Spleen (tissue), 7 donors: Measurements from ENCODE around the gene NAA16.

Source experiments
- CTCF ChIP-seq, 11 experiments: fragments of 200-600 bp in 7 of 11; fragments of 450-650 bp in 4 of 11; sonication (generic) in 4 of 11; IDR thresholded peaks in 8 of 11; conservative IDR thresholded peaks in 3 of 11; 1 replicate in 7 of 11; 2 replicates in 4 of 11; pipeline versions ENCODE4 v1.4.0 to v1.8.0; 2016 to 2021; ENCODE audit warnings: antibody characterized with exemption in 11 of 11, inconsistent platforms in 4 of 11, mild to moderate bottlenecking in 1 of 11
- POLR2A ChIP-seq, 3 donors: fragments of 450-650 bp; IDR thresholded peaks; one replicate each; pipeline ENCODE4 v1.5.1; 2017; ENCODE audit warnings: antibody characterized with exemption in 3 of 3, mild to moderate bottlenecking in 1 of 3
- donor health status: DM: no; HTN: no; CAD: no; lungs with moderate emphysema.
- donor health status: DM: no; HTN: no; CAD: no.
- donor health status: DM: no; HTN: no; CAD: no.

GRCh38 chr13:41402691-41403511 lies 91.8 kb downstream of the NAA16 start:
- TF ChIP-seq CTCF (IDR thresholded peaks at IDR 0.05 in 8 of 11, conservative IDR thresholded peaks at IDR 0.05 in 3 of 11) (no peak), POLR2A (IDR thresholded peaks at IDR 0.05) (no peak)
